Neural progenitor cell (in vitro differentiated cells): Measurements from ENCODE around the gene AFF2. TPM values are rescaled to one million over a fixed set of nuclear protein-coding genes. Genes with fewer than 3 reads are reported as not detected.

Experiments
- DNase-seq: peaks from one replicate; pipeline ENCODE4 v3.0.0-alpha.2; 2016; ENCODE audit warnings: low spot score
- H2AFZ ChIP-seq: fragments of 200-600 bp; sonication (generic); replicated peaks from 2 replicates; pipeline ENCODE4 v1.6.1; 2016; ENCODE audit warnings: antibody characterized with exemption
- H3F3A ChIP-seq: fragments of 200-600 bp; sonication (generic); 2 replicates; pipeline ENCODE4 v1.6.1; 2016; ENCODE audit warnings: antibody characterized with exemption, low read depth
- H3K27ac ChIP-seq: fragments of 200-600 bp; sonication (generic); 2 replicates; pipeline ENCODE4 v1.5.1; 2016; ENCODE audit warnings: mild to moderate bottlenecking
- H3K27me3 ChIP-seq: fragments of 200-600 bp; sonication (generic); 2 replicates; pipeline ENCODE4 v1.6.1; 2016; ENCODE audit warnings: mild to moderate bottlenecking, moderate library complexity
- H3K36me3 ChIP-seq: fragments of 200-600 bp; sonication (generic); 2 replicates; pipeline ENCODE4 v1.5.1; 2016
- H3K4me1 ChIP-seq: fragments of 200-600 bp; sonication (generic); 2 replicates; pipeline ENCODE4 v1.6.1; 2016; ENCODE audit warnings: mixed run types
- H3K4me2 ChIP-seq: fragments of 200-600 bp; sonication (generic); 2 replicates; pipeline ENCODE4 v1.6.1; 2016
- H3K4me3 ChIP-seq: fragments of 200-600 bp; sonication (generic); 2 replicates; pipeline ENCODE4 v1.5.1; 2016
- H3K79me2 ChIP-seq: fragments of 200-600 bp; sonication (generic); 2 replicates; pipeline ENCODE4 v1.6.1; 2016; ENCODE audit warnings: low read depth
- H3K9ac ChIP-seq: fragments of 200-600 bp; sonication (generic); 2 replicates; pipeline ENCODE4 v1.6.1; 2016
- H3K9me3 ChIP-seq: fragments of 200-600 bp; sonication (generic); 2 replicates; pipeline ENCODE4 v1.5.1; 2016; ENCODE audit warnings: low read depth
- H4K20me1 ChIP-seq: fragments of 200-600 bp; sonication (generic); 2 replicates; pipeline ENCODE4 v1.6.1; 2016; ENCODE audit warnings: low read depth
- H3K27ac Mint-ChIP-seq: 3 replicates; pipeline ENCODE4 v1.8.0; 2021; ENCODE audit warnings: mixed read lengths
- H3K27me3 Mint-ChIP-seq: 2 replicates; pipeline ENCODE4 v1.8.0; 2022; ENCODE audit warnings: low read depth, mild to moderate bottlenecking, inconsistent platforms, moderate library complexity, mixed read lengths; ENCODE audit not compliant: insufficient read depth
- H3K36me3 Mint-ChIP-seq: 3 replicates; pipeline ENCODE4 v1.8.0; 2021; ENCODE audit warnings: mixed read lengths
- H3K4me1 Mint-ChIP-seq: 3 replicates; pipeline ENCODE4 v1.8.0; 2021; ENCODE audit warnings: mixed read lengths
- H3K4me3 Mint-ChIP-seq: 3 replicates; pipeline ENCODE4 v1.8.0; 2021; ENCODE audit warnings: mild to moderate bottlenecking, moderate library complexity, mixed read lengths
- H3K9me3 Mint-ChIP-seq: 3 replicates; pipeline ENCODE4 v1.8.0; 2020; ENCODE audit warnings: mixed read lengths
- CTCF ChIP-seq: fragments of 200-600 bp; sonication (generic); IDR thresholded peaks from 2 replicates; pipeline ENCODE4 v1.5.1; 2017; ENCODE audit warnings: antibody characterized with exemption, mild to moderate bottlenecking
- EZH2 ChIP-seq: fragments of 200-600 bp; sonication (generic); IDR thresholded peaks from 2 replicates; pipeline ENCODE4 v1.6.1; 2017; ENCODE audit warnings: antibody characterized with exemption, mild to moderate bottlenecking, moderate library complexity
- EZH2phosphoT487 ChIP-seq: fragments of 200-600 bp; sonication (generic); IDR thresholded peaks from 2 replicates; pipeline ENCODE4 v1.6.1; 2017; ENCODE audit warnings: antibody characterized with exemption
- total RNA-seq: library from RNA; depleted of rRNA; stranded (reverse); fragments of >200 nt; gene quantifications from 2 replicates; pipeline ENCODE4 v1.2.3, GENCODE V29; 2015; ENCODE audit warnings: low replicate concordance

The AFF2 gene
- total RNA-seq, 1 donor from 2014 or later: 13.5 TPM

- peaks cover 9% of the 10 kb centered on the region for H3K4me1 ChIP-seq
- H3K36me3 ChIP-seq: no peaks in the 10 kb centered on the region
- H3K4me3 ChIP-seq: no peak overlapping the region
- Mint-ChIP-seq H3K9me3 (peaks cover 3% of the 10 kb centered on the region), H3K36me3 (no peaks in the 10 kb centered on the region), H3K27ac (no peak overlapping the region), H3K27me3 (no peaks in the 10 kb centered on the region), H3K4me3 (no peak overlapping the region), H3K4me1 (peaks cover 12% of the 10 kb centered on the region)
- DNase-seq: peak; percentile 41
- no peak overlapping the region for H3K27ac ChIP-seq
- H3K9me3 ChIP-seq: peaks cover 2% of the 10 kb centered on the region
- TF ChIP-seq EZH2 (no peak), EZH2phosphoT487 (no peak), CTCF (no peak)
- H3K79me2 ChIP-seq: no peaks in the 10 kb centered on the region
- no peaks in the 10 kb centered on the region for H4K20me1 ChIP-seq
- no peaks in the 10 kb centered on the region for H3K27me3 ChIP-seq
- H3F3A ChIP-seq: no peaks in the 10 kb centered on the region
- H3K4me2 ChIP-seq: peak overlapping the region; percentile 51
- H3K9ac ChIP-seq: no peak overlapping the region
- no peak overlapping the region for H2AFZ ChIP-seq
Measured at GRCh38 chrX:148537556-148538182, 37.3 kb downstream of the AFF2 start.

- no peaks in the 10 kb centered on the region for H3F3A ChIP-seq
- no peak for DNase-seq
- TF ChIP-seq CTCF (no peak), EZH2 (no peak), EZH2phosphoT487 (no peak)
- H3K79me2 ChIP-seq: no peaks in the 10 kb centered on the region
- H3K27me3 ChIP-seq: no peaks in the 10 kb centered on the region
- H3K9me3 ChIP-seq: peaks cover 2% of the 10 kb centered on the region
- no peak overlapping the region for H3K4me3 ChIP-seq
- no peak overlapping the region for H3K4me2 ChIP-seq
- H3K9ac ChIP-seq: no peak overlapping the region
- no peak overlapping the region for H3K4me3 Mint-ChIP-seq
- H2AFZ ChIP-seq: no peak overlapping the region
- H4K20me1 ChIP-seq: no peaks in the 10 kb centered on the region
- no peaks in the 10 kb centered on the region for H3K36me3 ChIP-seq
- peaks cover 3% of the 10 kb centered on the region for H3K9me3 Mint-ChIP-seq
- H3K27ac Mint-ChIP-seq: no peak overlapping the region
- H3K4me1 Mint-ChIP-seq: peaks cover 17% of the 10 kb centered on the region
- H3K36me3 Mint-ChIP-seq: no peaks in the 10 kb centered on the region
- H3K27ac ChIP-seq: no peak overlapping the region
- no peaks in the 10 kb centered on the region for H3K27me3 Mint-ChIP-seq
- peaks cover 9% of the 10 kb centered on the region for H3K4me1 ChIP-seq
Measured at GRCh38 chrX:148538582-148538981, 38.2 kb downstream of the AFF2 start.

GRCh38 chrX:148540114-148540513 is 39.7 kb downstream of the AFF2 start:
- H2AFZ ChIP-seq: no peak overlapping the region
- H3K9ac ChIP-seq: no peak overlapping the region
- H3F3A ChIP-seq: no peaks in the 10 kb centered on the region
- no peak overlapping the region for H3K27ac ChIP-seq
- no peak overlapping the region for H3K4me3 Mint-ChIP-seq
- no peaks in the 10 kb centered on the region for H4K20me1 ChIP-seq
- H3K4me2 ChIP-seq: no peak overlapping the region
- peaks cover 9% of the 10 kb centered on the region for H3K4me1 ChIP-seq
- no peaks in the 10 kb centered on the region for H3K27me3 Mint-ChIP-seq
- H3K27ac Mint-ChIP-seq: no peak overlapping the region
- TF ChIP-seq EZH2 (no peak), EZH2phosphoT487 (no peak), CTCF (no peak)
- H3K9me3 Mint-ChIP-seq: peaks cover 3% of the 10 kb centered on the region
- no peak for DNase-seq
- H3K9me3 ChIP-seq: peaks cover 2% of the 10 kb centered on the region
- H3K4me1 Mint-ChIP-seq: peaks cover 17% of the 10 kb centered on the region
- H3K27me3 ChIP-seq: no peaks in the 10 kb centered on the region
- H3K36me3 ChIP-seq: no peaks in the 10 kb centered on the region
- no peak overlapping the region for H3K4me3 ChIP-seq
- no peaks in the 10 kb centered on the region for H3K36me3 Mint-ChIP-seq
- no peaks in the 10 kb centered on the region for H3K79me2 ChIP-seq
